K562 (cell line): ENCODE data around the gene NKX2-2. TPM values are rescaled to one million over a fixed set of nuclear protein-coding genes. Genes with fewer than 3 reads are reported as not detected.

Experiments
- ATAC-seq: fragments of 200-7000 bp; cut with Tn5 transposase; 3 replicates; pipeline ENCODE4 v1.9.1; 2020; ENCODE audit warnings: moderate library complexity
- BruUV-seq: library from RNA; stranded (reverse); fragments of 400-500 nt; replicated peaks from 2 replicates; lab custom pipeline; 2021; lab: Mats Ljungman, UMichigan
- CTCF ChIA-PET: fragments of 300-600 bp; formaldehyde crosslinking; extraction: SDS; loops from one replicate; lab custom pipeline; 2021; ENCODE audit warnings: low intra/inter-chr PET ratio; lab: Yijun Ruan, JAX
- POLR2A ChIA-PET: fragments of 300-600, 350-650 bp; sonication (Branson Sonifier 250); formaldehyde crosslinking; extraction: SDS; loops from one replicate; lab custom pipeline; 2021; ENCODE audit warnings: antibody characterized with exemption, inconsistent platforms; lab: Yijun Ruan, JAX
- DNase-seq, 4 experiments: peaks; one replicate each; pipeline versions ENCODE4 v3.0.0 to v3.0.0-alpha.2; 2011 to 2018; ENCODE audit warnings: low spot score in 3 of 4, mixed read lengths in 3 of 4; ENCODE audit errors: extremely low read depth in 1 of 4
- FAIRE-seq: peaks from 2 replicates; lab custom pipeline; 2011; peaks lifted over from hg19 to GRCh38; lab: Jason Lieb, UNC
- H2AFZ ChIP-seq: 2 replicates; pipeline ENCODE4 v1.6.0; 2011; ENCODE audit warnings: low read depth, low read length, control low read depth, inconsistent platforms
- H3K27ac ChIP-seq: fragments of 200-600 bp; 3 replicates; pipeline ENCODE4 v1.8.0; 2011; ENCODE audit warnings: low read depth, mild to moderate bottlenecking, control low read depth, inconsistent platforms, low read length, moderate library complexity, mixed read lengths; ENCODE audit errors: extremely low read depth
- H3K27me3 ChIP-seq, 2 experiments: fragments of 300-600 bp in 1 of 2; 2 replicates in 1 of 2; 3 replicates in 1 of 2; pipeline versions ENCODE4 v1.6.0 to v1.8.0; 2011; ENCODE audit warnings: inconsistent platforms in 2 of 2, low read length in 2 of 2, mild to moderate bottlenecking in 1 of 2, mixed read lengths in 1 of 2, moderate library complexity in 1 of 2; ENCODE audit not compliant: control insufficient read depth in 2 of 2, insufficient read depth in 2 of 2
- H3K36me3 ChIP-seq: fragments of 300-600 bp; 3 replicates; pipeline ENCODE4 v1.8.0; 2011; ENCODE audit warnings: mild to moderate bottlenecking, low read length, inconsistent platforms; ENCODE audit not compliant: control insufficient read depth, insufficient read depth
- H3K4me1 ChIP-seq, 2 experiments: fragments of 200-600 bp in 1 of 2; replicated peaks in 1 of 2; 2 replicates in 1 of 2; 3 replicates in 1 of 2; pipeline versions ENCODE4 v1.5.1 to v1.8.0; 2011; ENCODE audit warnings: inconsistent platforms in 2 of 2, low read length in 2 of 2, mild to moderate bottlenecking in 1 of 2, mixed read lengths in 1 of 2, moderate library complexity in 1 of 2; ENCODE audit not compliant: control insufficient read depth in 2 of 2, insufficient read depth in 2 of 2
- H3K4me2 ChIP-seq: 2 replicates; pipeline ENCODE4 v1.6.1; 2011; ENCODE audit warnings: low read length, control low read depth, inconsistent platforms, mixed read lengths; ENCODE audit not compliant: insufficient read depth
- H3K4me3 ChIP-seq: fragments of 200-600 bp; sonication (generic), shearing (Covaris generic); 2 replicates; pipeline ENCODE4 v1.5.1; 2016; ENCODE audit warnings: control low read depth, inconsistent platforms
- H3K79me2 ChIP-seq: fragments of 200-600 bp; 3 replicates; pipeline ENCODE4 v1.8.0; 2011; ENCODE audit warnings: low read length, inconsistent platforms; ENCODE audit not compliant: control insufficient read depth, insufficient read depth
- H3K9ac ChIP-seq, 2 experiments: 2 replicates each; pipeline versions ENCODE4 v1.6.0 to v1.6.1; 2011; ENCODE audit warnings: low read depth in 2 of 2, low read length in 2 of 2, control low read depth in 1 of 2, inconsistent platforms in 1 of 2, mild to moderate bottlenecking in 1 of 2, mixed read lengths in 1 of 2; ENCODE audit not compliant: insufficient read depth in 1 of 2
- H3K9me1 ChIP-seq: one replicate; pipeline ENCODE4 v1.6.0; 2011; ENCODE audit warnings: inconsistent platforms, mild to moderate bottlenecking, low read length, moderate library complexity; ENCODE audit not compliant: control insufficient read depth, insufficient read depth
- H3K9me3 ChIP-seq: replicated peaks from 2 replicates; pipeline ENCODE4 v1.5.1; 2011; ENCODE audit warnings: low read depth, low read length, inconsistent platforms; ENCODE audit not compliant: control insufficient read depth, insufficient read depth
- H4K20me1 ChIP-seq: replicated peaks from 2 replicates; pipeline ENCODE4 v1.6.1; 2011; ENCODE audit warnings: low read length, inconsistent platforms, mixed read lengths; ENCODE audit not compliant: control insufficient read depth, insufficient read depth
- KLF16 ChIP-seq: IDR thresholded peaks from 2 replicates; pipeline ENCODE4 v1.6.1; 2016; ENCODE audit warnings: antibody characterized with exemption
- MECOM ChIP-seq: fragments of 250-450 bp; sonication (Bioruptor Pico); IDR thresholded peaks from 2 replicates; pipeline ENCODE4 v1.8.0; 2022; ENCODE audit warnings: inconsistent platforms
- SOX6 ChIP-seq: fragments of 450-650 bp; IDR thresholded peaks from 2 replicates; pipeline ENCODE4 v1.6.1; 2014; ENCODE audit warnings: mild to moderate bottlenecking
- SP2 ChIP-seq: IDR thresholded peaks from 2 replicates; pipeline ENCODE4 v1.6.1; 2011; ENCODE audit warnings: mild to moderate bottlenecking, low read depth, low read length, moderate library complexity; ENCODE audit not compliant: poor library complexity, severe bottlenecking; ENCODE audit errors: extremely low read depth
- SPI1 ChIP-seq: IDR thresholded peaks from 2 replicates; pipeline ENCODE4 v1.6.1; 2011; ENCODE audit warnings: low read depth, low read length, control low read depth, borderline replicate concordance
- TEAD1 ChIP-seq, 2 experiments: fragments of 450-650 bp in 1 of 2; sonication (generic) in 1 of 2; formaldehyde crosslinking; IDR thresholded peaks; 2 replicates each; pipeline versions ENCODE4 v1.4.0 to v1.8.0; 2020 to 2022; ENCODE audit warnings: mild to moderate bottlenecking in 2 of 2, missing genetic modification reagents in 1 of 2
- UBTF ChIP-seq, 2 experiments: IDR thresholded peaks; 2 replicates each; pipeline ENCODE4 v1.6.1; 2012; ENCODE audit warnings: improper control_type of control experiment in 2 of 2, low read depth in 2 of 2, low read length in 2 of 2, borderline replicate concordance in 1 of 2
- ZBTB34 ChIP-seq: fragments of 250-450 bp; sonication (Bioruptor Pico); IDR thresholded peaks from 2 replicates; pipeline ENCODE4 v1.8.0; 2021; ENCODE audit warnings: mild to moderate bottlenecking, moderate library complexity
- ZC3H4 ChIP-seq: sonication (generic); formaldehyde crosslinking; IDR thresholded peaks from 2 replicates; pipeline ENCODE4 v1.9.0; 2021; ENCODE audit warnings: missing genetic modification reagents, borderline replicate concordance
- ZNF280A ChIP-seq: fragments of 450-650 bp; IDR thresholded peaks from 2 replicates; pipeline ENCODE4 v1.6.1; 2018; ENCODE audit warnings: mild to moderate bottlenecking, low read depth; ENCODE audit not compliant: partially characterized antibody
- ZNF3 ChIP-seq: fragments of 250-450 bp; sonication (Bioruptor Pico); IDR thresholded peaks from 2 replicates; pipeline ENCODE4 v1.5.0; 2021; ENCODE audit warnings: mild to moderate bottlenecking, moderate library complexity
- WGBS: fragments of 100-300 bp; shearing (Covaris generic); methylation state at CpG from one replicate; pipeline ENCODE4 v1.1.6; 2016; ENCODE audit warnings: low coverage, mixed read lengths; ENCODE audit not compliant: insufficient coverage; ENCODE audit errors: missing lambda C conversion rate; 5-methylcytosine and 5-hydroxymethylcytosine counted together
- in situ Hi-C: fragments of 300-500 bp; cut with MboI; formaldehyde crosslinking; loops from 4 replicates; pipeline ENCODE4 v1.15.0; 2018; ENCODE audit warnings: inconsistent platforms, mixed read lengths
- intact Hi-C: fragments of 100-400 bp; cut with micrococcal nuclease; formaldehyde crosslinking; loops from 2 replicates; pipeline ENCODE4 v1.14.2; 2022
- polyA plus RNA-seq, 8 experiments: library from polyadenylated mRNA; depleted of rRNA in 4 of 8; stranded (reverse) in 5 of 8; unstranded in 3 of 8; fragments of >200 nt; fragmentation: Nextera tagmentation in 2 of 8; fragmentation: Illumina TruSeq in 1 of 8; extraction: Ambion mirVana in 2 of 8; extraction: Trizol in 1 of 8; gene quantifications; 2 replicates each; pipeline versions ENCODE4 v1.2.1 to v1.2.3, GENCODE V29; 2011 to 2014; ENCODE audit warnings: inconsistent platforms in 1 of 8, missing spikeins in 1 of 8
- total RNA-seq, 7 experiments: library from RNA; depleted of rRNA in 6 of 7; stranded (reverse); fragments of >200 nt in 6 of 7; fragmentation: Illumina TruSeq in 2 of 7; extraction: Trizol in 2 of 7; gene quantifications; 2 replicates each; pipeline versions ENCODE4 v1.2.1 to v1.2.3, GENCODE V29; 2011 to 2021; ENCODE audit warnings: low replicate concordance in 1 of 7

NKX2-2 gene
- total and polyA plus RNA-seq, 9 of the 15 experiments (the other 6 are each of a cell fraction or from before 2014, with no cell fraction given) = 0.04 TPM; not detected in 8

GRCh38 chr20:21528870-21529269 is 15.0 kb upstream of the NKX2-2 start:
- H3K9ac ChIP-seq = no peak overlapping the region
- H3K4me2 ChIP-seq = no peak overlapping the region
- CTCF ChIA-PET = no interaction called here
- WGBS = 0% methylated on average over 4 of the region's 5 CpGs
- H3K4me3 ChIP-seq = no peak overlapping the region
- H3K9me1 ChIP-seq = no peaks in the 10 kb centered on the region
- H3K27ac ChIP-seq = no peak overlapping the region
- TF ChIP-seq MECOM (CRISPR knock-in tag) (no peak), SPI1 (no peak), SP2 (no peak)
- no peak for FAIRE-seq
- in situ Hi-C loops (no loop called here), intact Hi-C loops (no loop called here)
- POLR2A ChIA-PET = interaction anchor here (0.6 kb wide), 1 partner anchor 672 kb away, joined by 3 read pairs; no protein-coding TSS in a partner anchor
- no peak for DNase-seq
- H3K9me3 ChIP-seq = no peaks in the 10 kb centered on the region
- H3K36me3 ChIP-seq = no peaks in the 10 kb centered on the region
- H3K27me3 ChIP-seq = no peaks in the 10 kb centered on the region; a peak in 1 of 5 replicates
- no peaks in the 10 kb centered on the region for H3K79me2 ChIP-seq
- no peaks in the 10 kb centered on the region for H3K4me1 ChIP-seq
- ATAC-seq = no peak
- H2AFZ ChIP-seq = no peak overlapping the region
- H4K20me1 ChIP-seq = no peaks in the 10 kb centered on the region
- no TSS peak for BruUV-seq

GRCh38 chr20:21527908-21528307 is 14.0 kb upstream of the NKX2-2 start:
- Histone ChIP-seq H3K9me1 (no peaks in the 10 kb centered on the region), H3K4me1 (no peaks in the 10 kb centered on the region), H3K79me2 (no peaks in the 10 kb centered on the region), H3K9me3 (no peaks in the 10 kb centered on the region), H3K4me2 (no peak overlapping the region), H4K20me1 (no peaks in the 10 kb centered on the region), H3K27ac (no peak overlapping the region), H3K4me3 (no peak overlapping the region), H3K27me3 (no peaks in the 10 kb centered on the region; a peak in 1 of 5 replicates), H2AFZ (no peak overlapping the region), H3K36me3 (no peaks in the 10 kb centered on the region), H3K9ac (no peak overlapping the region)
- ChIA-PET POLR2A (no interaction called here), CTCF (no interaction called here)
- FAIRE-seq = no peak
- intact Hi-C loops = no loop called here
- no peak for ATAC-seq
- in situ Hi-C loops = no loop called here
- WGBS = 0% methylated on average over 5 of the region's 5 CpGs
- no peak for DNase-seq
- no TSS peak for BruUV-seq
- TF ChIP-seq KLF16 (no peak), ZC3H4 (CRISPR knock-in tag) (no peak), SOX6 (no peak), TEAD1 (CRISPR knock-in tag; IDR thresholded peaks at IDR 0.05) (no peak), ZNF3 (CRISPR knock-in tag) (no peak), UBTF (IDR thresholded peaks at IDR 0.05; ENCODE audit: borderline replicate concordance in 1 of 2, low read depth in 2 of 2, low read length in 2 of 2) (no peak), ZNF280A (no peak), ZBTB34 (CRISPR knock-in tag) (no peak)
